ENCODE measurements around the gene TFG. TPM values are rescaled to one million over a fixed set of nuclear protein-coding genes. Genes with fewer than 3 reads are reported as not detected.

TFG gene
- total RNA-seq, 1 donor from 2014 or later: 60.0 TPM

DNA sequence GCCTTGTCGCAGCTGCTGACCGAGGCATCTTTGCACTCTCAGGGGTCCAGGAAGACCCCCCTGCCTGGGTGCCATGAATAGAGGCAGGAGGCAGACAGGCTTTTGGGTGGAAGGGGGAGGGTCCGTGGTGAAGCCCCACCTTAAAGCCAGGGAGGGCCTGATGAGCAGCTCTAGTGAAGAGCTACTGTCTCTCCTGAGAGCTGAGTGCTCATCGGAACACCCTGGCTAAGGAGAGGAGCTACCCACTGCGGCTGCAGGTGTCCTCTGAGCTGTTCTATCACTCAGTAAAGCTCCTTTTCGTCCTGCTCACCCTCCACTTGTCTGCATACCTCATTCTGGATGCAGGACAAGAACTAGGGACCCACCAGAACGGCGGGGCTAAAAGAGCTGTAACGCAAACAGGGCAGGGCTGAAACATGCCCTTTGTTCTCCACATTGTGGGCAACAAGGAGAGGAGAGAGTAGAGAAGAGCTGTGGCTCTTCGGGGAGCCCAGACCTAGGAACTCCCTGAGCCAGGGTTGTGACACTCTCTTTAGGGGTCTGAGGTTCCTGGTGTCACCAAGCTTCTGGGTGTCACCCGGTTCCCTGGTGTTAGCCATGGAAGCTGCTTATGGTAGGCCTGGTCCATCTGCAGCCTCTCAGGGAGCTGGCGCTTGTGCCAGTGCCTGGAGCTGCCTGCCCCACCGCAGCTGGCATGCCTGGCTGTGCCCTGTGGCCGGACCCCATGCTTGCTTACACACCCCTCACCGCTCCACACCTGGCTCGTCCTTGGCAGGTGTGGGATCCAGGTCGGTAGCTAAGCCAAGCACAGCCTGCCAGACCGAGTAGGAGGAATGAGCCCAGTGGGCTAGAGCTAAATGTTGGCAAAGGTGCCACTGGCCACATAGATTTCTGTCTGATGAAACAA, 26.2 kb upstream of the TFG start:
- Histone ChIP-seq H3K4me1 (ENCODE audit: control insufficient read depth in 3 of 3, insufficient read depth in 3 of 3, low read length in 3 of 3) (no peaks in the 10 kb centered on the region), H3K9me3 (ENCODE audit: control insufficient read depth in 3 of 3, low read length in 3 of 3) (no peaks in the 10 kb centered on the region), H3K27me3 (ENCODE audit: control insufficient read depth in 3 of 3, insufficient read depth in 3 of 3, low read length in 3 of 3) (no peaks in the 10 kb centered on the region), H3K27ac (ENCODE audit: low read depth, low read length) (no peak overlapping the region), H3K4me3 (ENCODE audit: low read length in 3 of 3) (peak overlapping the region in 1 of 3 donors; percentile 14), H3K36me3 (ENCODE audit: control insufficient read depth in 3 of 3, insufficient read depth in 3 of 3, low read length in 3 of 3) (no peaks in the 10 kb centered on the region), H3K9ac (ENCODE audit: low read depth in 1 of 3, low read length in 3 of 3) (no peak overlapping the region)

DNA sequence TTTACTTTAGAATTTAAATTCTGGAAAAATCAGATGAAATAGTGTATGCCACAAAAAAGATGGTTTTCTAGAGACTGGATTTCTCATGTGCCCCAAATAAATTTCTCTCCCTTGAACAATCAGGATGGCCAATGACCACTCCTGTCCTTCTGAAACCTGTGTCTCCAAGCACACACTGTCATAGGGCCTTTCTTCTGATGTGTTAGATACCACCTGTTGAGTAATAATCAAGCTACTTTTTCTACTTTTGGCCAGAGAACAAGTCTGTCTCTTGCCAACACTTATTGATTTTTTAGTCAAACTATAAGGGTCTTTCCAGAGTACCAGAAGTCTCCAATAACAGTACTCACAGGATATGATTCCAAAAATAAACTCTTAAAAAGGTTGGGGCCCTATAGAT, 16.1 kb upstream of the TFG start:
- H3K9ac ChIP-seq (ENCODE audit: low read depth in 1 of 3, low read length in 3 of 3): no peak overlapping the region
- peaks cover 0 to 7% (median 0%) of the 10 kb centered on the region in 3 donors for H3K4me1 ChIP-seq (ENCODE audit: control insufficient read depth in 3 of 3, insufficient read depth in 3 of 3, low read length in 3 of 3)
- no peak overlapping the region for H3K27ac ChIP-seq (ENCODE audit: low read depth, low read length)
- H3K36me3 ChIP-seq (ENCODE audit: control insufficient read depth in 3 of 3, insufficient read depth in 3 of 3, low read length in 3 of 3): no peaks in the 10 kb centered on the region
- no peaks in the 10 kb centered on the region for H3K9me3 ChIP-seq (ENCODE audit: control insufficient read depth in 3 of 3, low read length in 3 of 3)
- no peak overlapping the region for H3K4me3 ChIP-seq (ENCODE audit: low read length in 3 of 3)
- H3K27me3 ChIP-seq (ENCODE audit: control insufficient read depth in 3 of 3, insufficient read depth in 3 of 3, low read length in 3 of 3): peaks cover 0 to 2% (median 2%) of the 10 kb centered on the region in 3 donors

- no peak overlapping the region for H3K27ac ChIP-seq (ENCODE audit: low read depth, low read length)
- H3K9me3 ChIP-seq (ENCODE audit: control insufficient read depth in 3 of 3, low read length in 3 of 3): no peaks in the 10 kb centered on the region
- H3K27me3 ChIP-seq (ENCODE audit: control insufficient read depth in 3 of 3, insufficient read depth in 3 of 3, low read length in 3 of 3): peaks cover 0 to 2% (median 2%) of the 10 kb centered on the region in 3 donors
- H3K4me1 ChIP-seq (ENCODE audit: control insufficient read depth in 3 of 3, insufficient read depth in 3 of 3, low read length in 3 of 3): peaks cover 0 to 7% (median 0%) of the 10 kb centered on the region in 3 donors
- H3K4me3 ChIP-seq (ENCODE audit: low read length in 3 of 3): no peak overlapping the region
- no peaks in the 10 kb centered on the region for H3K36me3 ChIP-seq (ENCODE audit: control insufficient read depth in 3 of 3, insufficient read depth in 3 of 3, low read length in 3 of 3)
- H3K9ac ChIP-seq (ENCODE audit: low read depth in 1 of 3, low read length in 3 of 3): no peak overlapping the region
These were observed 13.6 kb upstream of the TFG start for GRCh38 chr3:100695696-100696095.

DNA sequence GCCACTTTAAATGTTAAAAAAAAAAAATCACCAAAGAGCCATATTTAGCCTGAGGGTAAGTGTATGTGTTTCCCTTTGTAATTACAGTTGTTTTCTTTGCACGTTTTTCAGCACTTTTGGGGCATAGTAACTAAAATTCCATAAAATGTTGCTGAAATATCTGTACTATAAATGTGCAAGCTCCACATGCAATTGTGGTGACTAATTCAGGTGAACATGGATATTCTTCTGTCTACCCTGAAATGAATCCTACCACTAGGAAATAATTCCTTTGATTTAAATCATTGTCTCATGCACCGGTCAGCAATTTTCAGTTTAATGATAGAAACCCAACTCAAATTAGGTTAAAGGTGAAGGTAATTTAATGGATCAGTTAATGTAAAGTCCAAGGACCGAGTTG, 13.1 kb upstream of the TFG start:
- H3K9me3 ChIP-seq (ENCODE audit: control insufficient read depth in 3 of 3, low read length in 3 of 3): no peaks in the 10 kb centered on the region
- peaks cover 0 to 2% (median 2%) of the 10 kb centered on the region in 3 donors for H3K27me3 ChIP-seq (ENCODE audit: control insufficient read depth in 3 of 3, insufficient read depth in 3 of 3, low read length in 3 of 3)
- no peaks in the 10 kb centered on the region for H3K36me3 ChIP-seq (ENCODE audit: control insufficient read depth in 3 of 3, insufficient read depth in 3 of 3, low read length in 3 of 3)
- H3K4me3 ChIP-seq (ENCODE audit: low read length in 3 of 3): no peak overlapping the region
- H3K9ac ChIP-seq (ENCODE audit: low read depth in 1 of 3, low read length in 3 of 3): no peak overlapping the region
- H3K27ac ChIP-seq (ENCODE audit: low read depth, low read length): no peak overlapping the region
- H3K4me1 ChIP-seq (ENCODE audit: control insufficient read depth in 3 of 3, insufficient read depth in 3 of 3, low read length in 3 of 3): peaks cover 0 to 7% (median 0%) of the 10 kb centered on the region in 3 donors

GRCh38 chr3:100697172-100697571, 12.1 kb upstream of the TFG start:
- H3K27me3 ChIP-seq (ENCODE audit: control insufficient read depth in 3 of 3, insufficient read depth in 3 of 3, low read length in 3 of 3): peaks cover 0 to 2% (median 2%) of the 10 kb centered on the region in 3 donors
- H3K27ac ChIP-seq (ENCODE audit: low read depth, low read length): no peak overlapping the region
- no peak overlapping the region for H3K9ac ChIP-seq (ENCODE audit: low read depth in 1 of 3, low read length in 3 of 3)
- peaks cover 0 to 7% (median 0%) of the 10 kb centered on the region in 3 donors for H3K4me1 ChIP-seq (ENCODE audit: control insufficient read depth in 3 of 3, insufficient read depth in 3 of 3, low read length in 3 of 3)
- no peak overlapping the region for H3K4me3 ChIP-seq (ENCODE audit: low read length in 3 of 3)
- no peaks in the 10 kb centered on the region for H3K36me3 ChIP-seq (ENCODE audit: control insufficient read depth in 3 of 3, insufficient read depth in 3 of 3, low read length in 3 of 3)
- no peaks in the 10 kb centered on the region for H3K9me3 ChIP-seq (ENCODE audit: control insufficient read depth in 3 of 3, low read length in 3 of 3)

- peaks cover 0 to 2% (median 2%) of the 10 kb centered on the region in 3 donors for H3K27me3 ChIP-seq (ENCODE audit: control insufficient read depth in 3 of 3, insufficient read depth in 3 of 3, low read length in 3 of 3)
- H3K27ac ChIP-seq (ENCODE audit: low read depth, low read length): no peak overlapping the region
- H3K36me3 ChIP-seq (ENCODE audit: control insufficient read depth in 3 of 3, insufficient read depth in 3 of 3, low read length in 3 of 3): no peaks in the 10 kb centered on the region
- H3K9me3 ChIP-seq (ENCODE audit: control insufficient read depth in 3 of 3, low read length in 3 of 3): no peaks in the 10 kb centered on the region
- H3K4me3 ChIP-seq (ENCODE audit: low read length in 3 of 3): no peak overlapping the region
- H3K4me1 ChIP-seq (ENCODE audit: control insufficient read depth in 3 of 3, insufficient read depth in 3 of 3, low read length in 3 of 3): peaks cover 0 to 7% (median 0%) of the 10 kb centered on the region in 3 donors
- no peak overlapping the region for H3K9ac ChIP-seq (ENCODE audit: low read depth in 1 of 3, low read length in 3 of 3)
These were observed 11.5 kb upstream of the TFG start for GRCh38 chr3:100697723-100698285.

- H3K4me1 ChIP-seq (ENCODE audit: control insufficient read depth in 3 of 3, insufficient read depth in 3 of 3, low read length in 3 of 3): peaks cover 0 to 7% (median 0%) of the 10 kb centered on the region in 3 donors
- no peak overlapping the region for H3K9ac ChIP-seq (ENCODE audit: low read depth in 1 of 3, low read length in 3 of 3)
- H3K27me3 ChIP-seq (ENCODE audit: control insufficient read depth in 3 of 3, insufficient read depth in 3 of 3, low read length in 3 of 3): peaks cover 0 to 2% (median 2%) of the 10 kb centered on the region in 3 donors
- H3K27ac ChIP-seq (ENCODE audit: low read depth, low read length): no peak overlapping the region
- no peaks in the 10 kb centered on the region for H3K9me3 ChIP-seq (ENCODE audit: control insufficient read depth in 3 of 3, low read length in 3 of 3)
- no peak overlapping the region for H3K4me3 ChIP-seq (ENCODE audit: low read length in 3 of 3)
- H3K36me3 ChIP-seq (ENCODE audit: control insufficient read depth in 3 of 3, insufficient read depth in 3 of 3, low read length in 3 of 3): no peaks in the 10 kb centered on the region
These were observed 10.6 kb upstream of the TFG start for GRCh38 chr3:100698736-100699135.

DNA sequence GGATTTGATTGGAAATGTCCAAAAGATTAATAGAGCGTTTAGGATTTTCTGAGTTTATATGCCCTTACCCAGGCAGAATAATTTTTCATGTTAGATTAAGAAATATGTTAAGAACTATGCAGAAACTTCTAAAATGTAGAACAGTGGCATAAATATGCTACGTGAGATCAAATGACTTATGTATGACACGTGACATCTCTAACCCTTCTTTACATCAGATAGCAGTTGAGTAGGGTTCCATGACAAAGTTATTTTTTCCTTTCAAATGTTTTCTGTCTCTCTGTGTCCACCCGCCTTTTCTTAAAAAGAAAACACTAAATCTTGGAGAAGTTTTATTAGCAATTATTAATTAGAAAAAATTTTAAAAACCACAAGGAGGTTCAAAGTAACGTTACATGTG, 8.6 kb upstream of the TFG start:
- H3K4me1 ChIP-seq (ENCODE audit: control insufficient read depth in 3 of 3, insufficient read depth in 3 of 3, low read length in 3 of 3): peaks cover 0 to 7% (median 0%) of the 10 kb centered on the region in 3 donors
- H3K36me3 ChIP-seq (ENCODE audit: control insufficient read depth in 3 of 3, insufficient read depth in 3 of 3, low read length in 3 of 3): no peaks in the 10 kb centered on the region

DNA sequence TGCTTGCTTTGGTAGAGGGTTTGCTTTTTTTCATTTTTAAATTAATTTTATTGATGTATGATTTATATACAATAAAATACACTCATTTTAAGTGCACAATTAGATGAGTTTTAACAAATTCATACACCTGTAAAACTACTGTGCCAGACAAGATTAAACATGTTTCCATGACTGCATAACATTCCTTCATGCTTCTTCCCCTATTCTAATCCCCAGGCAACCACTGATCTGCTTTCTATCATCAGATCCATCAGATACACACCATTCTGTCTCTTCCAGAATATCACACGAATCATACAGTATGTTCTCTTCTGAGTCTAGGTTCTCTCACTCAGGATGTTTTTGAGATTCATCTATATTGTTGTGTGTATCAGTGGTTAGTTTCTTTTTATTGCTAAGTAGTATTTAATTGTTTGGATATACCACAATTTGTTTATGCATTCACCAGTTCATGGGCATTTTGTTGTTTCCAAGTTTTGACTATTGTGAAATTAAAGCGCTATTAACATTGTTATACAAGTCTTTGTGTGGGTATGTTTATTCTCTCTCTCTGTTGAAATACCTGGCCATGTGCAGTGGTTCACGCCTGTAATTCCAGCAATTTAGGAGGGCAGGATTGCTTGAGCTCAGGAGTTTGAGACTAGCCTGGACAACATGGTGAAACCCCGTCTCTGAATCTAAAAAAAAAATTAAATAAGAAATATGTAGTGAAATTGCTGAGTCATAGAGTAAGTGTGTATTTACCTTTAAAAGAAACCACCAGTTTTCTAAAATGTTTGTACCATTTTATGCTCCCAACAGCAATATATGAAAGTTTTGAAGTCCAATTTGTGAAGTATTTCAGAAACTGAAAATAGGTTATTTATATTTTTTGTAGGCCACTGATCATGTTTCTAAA, 7.0 kb upstream of the TFG start:
- H3K36me3 ChIP-seq (ENCODE audit: control insufficient read depth in 3 of 3, insufficient read depth in 3 of 3, low read length in 3 of 3): no peaks in the 10 kb centered on the region
- H3K9ac ChIP-seq (ENCODE audit: low read depth in 1 of 3, low read length in 3 of 3): no peak overlapping the region
- peaks cover 0 to 4% (median 0%) of the 10 kb centered on the region in 3 donors for H3K4me1 ChIP-seq (ENCODE audit: control insufficient read depth in 3 of 3, insufficient read depth in 3 of 3, low read length in 3 of 3)
- H3K27me3 ChIP-seq (ENCODE audit: control insufficient read depth in 3 of 3, insufficient read depth in 3 of 3, low read length in 3 of 3): peaks cover 0 to 2% (median 0%) of the 10 kb centered on the region in 3 donors
- no peaks in the 10 kb centered on the region for H3K9me3 ChIP-seq (ENCODE audit: control insufficient read depth in 3 of 3, low read length in 3 of 3)
- H3K4me3 ChIP-seq (ENCODE audit: low read length in 3 of 3): no peak overlapping the region
- H3K27ac ChIP-seq (ENCODE audit: low read depth, low read length): no peak overlapping the region

More for the DNA sequence above, 8.6 kb upstream of the TFG start:
- no peak overlapping the region for H3K27ac ChIP-seq (ENCODE audit: low read depth, low read length)
- H3K27me3 ChIP-seq (ENCODE audit: control insufficient read depth in 3 of 3, insufficient read depth in 3 of 3, low read length in 3 of 3): peaks cover 0 to 2% (median 2%) of the 10 kb centered on the region in 3 donors
- H3K9me3 ChIP-seq (ENCODE audit: control insufficient read depth in 3 of 3, low read length in 3 of 3): no peaks in the 10 kb centered on the region
- no peak overlapping the region for H3K4me3 ChIP-seq (ENCODE audit: low read length in 3 of 3)
- no peak overlapping the region for H3K9ac ChIP-seq (ENCODE audit: low read depth in 1 of 3, low read length in 3 of 3)

Measured in skeletal muscle tissue (tissue), 4 donors.